Measurements from ENCODE around the gene PRKCZ. TPM values are rescaled to one million over a fixed set of nuclear protein-coding genes. Genes with fewer than 3 reads are reported as not detected.
A peak's percentile ranks its signal among the peaks of the same experiment; 100 is the strongest.

PRKCZ gene
- total RNA-seq, 1 donor from 2014 or later: 1.3 TPM

GRCh38 chr1:2199042-2199810 lies 149.0 kb downstream of the PRKCZ start:
- Histone ChIP-seq H3K27ac (peak overlapping the region; percentile 90), H3K9me3 (no peaks in the 10 kb centered on the region), H3K4me3 (peak overlapping the region; percentile 44 to 60), H3K36me3 (no peaks in the 10 kb centered on the region), H3K4me1 (peaks cover 12 to 34% of the 10 kb centered on the region in 2 donors), H3K27me3 (no peaks in the 10 kb centered on the region)
- intact Hi-C loops (cut with DNase I): loop anchor here (1.0 to 5.0 kb wide), 4 partner anchors 36 to 348 kb away; no protein-coding TSS in a partner anchor
- DNase-seq (ENCODE audit: low spot score in 2 of 2): peak; percentile 83 to 97
- peak in 1 of 3 experiments; percentile 13 for TF ChIP-seq CTCF (IDR thresholded peaks at IDR 0.05)

DNA sequence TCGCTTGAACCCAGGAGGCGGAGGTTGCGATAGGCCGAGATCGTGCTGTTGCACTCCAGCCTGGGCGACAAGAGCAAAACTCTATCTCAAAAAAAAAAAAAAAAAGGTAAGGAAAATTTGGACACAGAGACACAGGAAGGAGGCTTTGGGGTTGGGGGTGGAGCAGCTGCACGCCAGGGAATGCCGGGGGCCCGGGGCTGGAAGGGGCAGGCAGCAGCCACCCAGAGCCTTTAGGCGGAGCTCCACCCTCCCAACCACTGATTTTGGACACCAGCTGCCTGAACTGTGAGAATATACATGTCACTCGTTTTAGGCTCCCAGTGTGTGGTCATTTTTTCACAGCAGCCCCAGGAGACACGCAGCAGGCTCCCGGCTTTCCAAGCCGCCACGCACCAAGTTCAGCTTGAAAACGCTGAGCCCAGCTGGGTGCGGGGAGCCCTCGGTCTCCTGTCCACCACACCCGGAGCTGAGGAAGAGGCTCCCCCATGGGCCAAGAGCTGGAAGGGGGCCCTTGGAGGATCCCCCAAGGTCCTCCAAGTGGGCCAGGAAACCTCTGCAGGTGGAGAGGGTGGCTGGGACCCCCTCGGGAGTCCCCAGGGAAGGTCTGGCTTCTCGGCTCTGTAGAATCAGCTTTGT lies 150.2 kb downstream of the PRKCZ start:
- DNase-seq (ENCODE audit: low spot score in 2 of 2): no peak
- TF ChIP-seq CTCF (IDR thresholded peaks at IDR 0.05): no peak
- no peaks in the 10 kb centered on the region for H3K36me3 ChIP-seq
- H3K9me3 ChIP-seq: no peaks in the 10 kb centered on the region
- intact Hi-C loops (cut with DNase I): no loop called here
- H3K4me3 ChIP-seq: peak overlapping the region in 1 of 2 donors; percentile 60
- peak overlapping the region; percentile 90 for H3K27ac ChIP-seq
- peaks cover 14 to 35% of the 10 kb centered on the region in 2 donors for H3K4me1 ChIP-seq
- no peaks in the 10 kb centered on the region for H3K27me3 ChIP-seq

DNA sequence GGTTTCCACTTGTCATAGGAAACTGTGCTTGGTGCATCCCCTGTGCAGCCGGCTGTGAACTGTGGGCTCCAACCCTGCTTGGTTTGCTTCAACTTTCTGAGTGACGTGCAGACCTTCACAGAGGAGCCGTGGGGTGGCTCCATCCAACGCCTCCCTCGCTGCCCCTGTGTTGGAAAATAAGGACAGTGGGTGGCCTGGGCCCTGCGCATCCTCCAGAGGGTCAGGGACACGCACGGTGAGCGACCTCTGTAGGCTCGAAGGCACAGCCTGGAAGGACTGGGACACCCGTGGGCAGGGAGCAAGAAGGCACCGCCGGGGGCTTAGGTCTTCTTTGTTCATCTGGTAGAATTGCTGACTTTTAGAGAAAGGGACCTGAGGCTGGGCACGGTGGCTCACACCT lies 150.9 kb downstream of the PRKCZ start:
- no peak for DNase-seq (ENCODE audit: low spot score in 2 of 2)
- H3K27ac ChIP-seq: no peak overlapping the region
- intact Hi-C loops (cut with DNase I): no loop called here
- no peaks in the 10 kb centered on the region for H3K27me3 ChIP-seq
- H3K4me3 ChIP-seq: no peak overlapping the region
- no peak for TF ChIP-seq CTCF (IDR thresholded peaks at IDR 0.05)
- H3K9me3 ChIP-seq: no peaks in the 10 kb centered on the region
- H3K36me3 ChIP-seq: no peaks in the 10 kb centered on the region
- peaks cover 20 to 37% of the 10 kb centered on the region in 2 donors for H3K4me1 ChIP-seq

- Histone ChIP-seq H3K36me3 (no peaks in the 10 kb centered on the region), H3K27me3 (no peaks in the 10 kb centered on the region), H3K4me1 (peaks cover 28 to 45% of the 10 kb centered on the region in 2 donors), H3K9me3 (no peaks in the 10 kb centered on the region), H3K27ac (no peak overlapping the region), H3K4me3 (no peak overlapping the region)
- TF ChIP-seq CTCF (IDR thresholded peaks at IDR 0.05): no peak
- intact Hi-C loops (cut with DNase I): no loop called here
- no peak for DNase-seq (ENCODE audit: low spot score in 2 of 2)
Measured at GRCh38 chr1:2202008-2202575, 151.9 kb downstream of the PRKCZ start.

GRCh38 chr1:2202843-2203601 lies 152.8 kb downstream of the PRKCZ start:
- TF ChIP-seq CTCF (IDR thresholded peaks at IDR 0.05): no peak
- no peaks in the 10 kb centered on the region for H3K36me3 ChIP-seq
- intact Hi-C loops (cut with DNase I): no loop called here
- H3K9me3 ChIP-seq: no peaks in the 10 kb centered on the region
- peaks cover 34 to 52% of the 10 kb centered on the region in 2 donors for H3K4me1 ChIP-seq
- H3K27ac ChIP-seq: peak overlapping the region; percentile 92
- H3K4me3 ChIP-seq: no peak overlapping the region
- no peaks in the 10 kb centered on the region for H3K27me3 ChIP-seq
- DNase-seq (ENCODE audit: low spot score in 2 of 2): no peak

Data from ascending aorta (tissue), 2 donors.